Neuronal stem cell (in vitro differentiated cells): ENCODE results near the gene CD300LF.

Source experiments
- DNase-seq: peaks from one replicate; pipeline ENCODE4 v3.0.0-alpha.2; 2013; ENCODE audit warnings: low spot score
- H2AFZ ChIP-seq: one replicate; pipeline ENCODE4 v1.6.1; 2013; ENCODE audit warnings: mild to moderate bottlenecking, low read length, inconsistent platforms
- H2AK5ac ChIP-seq: 2 replicates; pipeline ENCODE4 v1.6.1; 2013; ENCODE audit warnings: low read depth, mild to moderate bottlenecking, inconsistent platforms, low read length, moderate library complexity, mixed read lengths
- H2BK120ac ChIP-seq: 2 replicates; pipeline ENCODE4 v1.6.1; 2013; ENCODE audit warnings: low read depth, mild to moderate bottlenecking, inconsistent platforms, low read length, moderate library complexity, mixed read lengths
- H2BK12ac ChIP-seq: one replicate; pipeline ENCODE4 v1.6.1; 2013; ENCODE audit warnings: low read length, inconsistent platforms
- H2BK15ac ChIP-seq: 2 replicates; pipeline ENCODE4 v1.6.1; 2013; ENCODE audit warnings: mild to moderate bottlenecking, low read length, inconsistent platforms, mixed read lengths
- H2BK5ac ChIP-seq: one replicate; pipeline ENCODE4 v1.6.1; 2013; ENCODE audit warnings: inconsistent platforms, mild to moderate bottlenecking, low read length, moderate library complexity
- H3K14ac ChIP-seq: one replicate; pipeline ENCODE4 v1.6.1; 2013; ENCODE audit warnings: low read length, inconsistent platforms
- H3K18ac ChIP-seq: 2 replicates; pipeline ENCODE4 v1.6.1; 2013; ENCODE audit warnings: low read length, inconsistent platforms
- H3K23ac ChIP-seq: 2 replicates; pipeline ENCODE4 v1.6.1; 2013; ENCODE audit warnings: low read depth, mild to moderate bottlenecking, mixed read lengths, low read length, inconsistent platforms; ENCODE audit not compliant: poor library complexity
- H3K27ac ChIP-seq: replicated peaks from 3 replicates; pipeline ENCODE4 v1.5.1; 2013; ENCODE audit warnings: low read length, inconsistent platforms
- H3K27me3 ChIP-seq, 3 experiments: 2 replicates each; pipeline ENCODE4 v1.6.1; 2013; ENCODE audit warnings: low read length in 3 of 3, mild to moderate bottlenecking in 2 of 3, inconsistent platforms in 1 of 3, low read depth in 1 of 3, mixed read lengths in 1 of 3, moderate library complexity in 1 of 3; ENCODE audit not compliant: control insufficient read depth in 3 of 3, insufficient read depth in 3 of 3
- H3K36me3 ChIP-seq, 2 donors: replicated peaks in 1 of 2; 2 replicates each; pipeline ENCODE4 v1.6.1; 2013; ENCODE audit warnings: low read length in 2 of 2; ENCODE audit not compliant: control insufficient read depth in 2 of 2, insufficient read depth in 2 of 2
- H3K4ac ChIP-seq: 2 replicates; pipeline ENCODE4 v1.6.1; 2013; ENCODE audit warnings: inconsistent platforms, mild to moderate bottlenecking, low read length, moderate library complexity
- H3K4me1 ChIP-seq, 2 donors: 1 replicate in 1 of 2; 2 replicates in 1 of 2; pipeline ENCODE4 v1.6.1; 2013; ENCODE audit warnings: low read length in 2 of 2, low read depth in 1 of 2; ENCODE audit not compliant: control insufficient read depth in 2 of 2, insufficient read depth in 1 of 2
- H3K4me2 ChIP-seq: one replicate; pipeline ENCODE4 v1.6.1; 2013; ENCODE audit warnings: mild to moderate bottlenecking, low read length, inconsistent platforms; ENCODE audit not compliant: insufficient read depth, poor library complexity, severe bottlenecking
- H3K4me3 ChIP-seq, 2 donors: 2 replicates each; pipeline ENCODE4 v1.5.1; 2013; ENCODE audit warnings: low read length in 2 of 2, mild to moderate bottlenecking in 2 of 2, inconsistent platforms in 1 of 2, moderate library complexity in 1 of 2
- H3K79me1 ChIP-seq: one replicate; pipeline ENCODE4 v1.6.1; 2013; ENCODE audit warnings: low read depth, mild to moderate bottlenecking, inconsistent platforms, low read length, moderate library complexity
- H3K9ac ChIP-seq: one replicate; pipeline ENCODE4 v1.6.1; 2013; ENCODE audit warnings: mild to moderate bottlenecking, low read depth, low read length, inconsistent platforms; ENCODE audit not compliant: poor library complexity
- H3K9me3 ChIP-seq, 2 donors: replicated peaks in 1 of 2; 2 replicates each; pipeline versions ENCODE3 to v1.6.1; 2013; ENCODE audit warnings: low read length in 2 of 2, mild to moderate bottlenecking in 2 of 2, inconsistent platforms in 1 of 2, low read depth in 1 of 2, mixed read lengths in 1 of 2, moderate library complexity in 1 of 2; ENCODE audit not compliant: control insufficient read depth in 2 of 2, insufficient read depth in 1 of 2
- H4K8ac ChIP-seq: one replicate; pipeline ENCODE4 v1.6.1; 2013; ENCODE audit warnings: low read depth, mild to moderate bottlenecking, inconsistent platforms, low read length, moderate library complexity
- H4K91ac ChIP-seq: one replicate; pipeline ENCODE4 v1.6.1; 2013; ENCODE audit warnings: low read length, low read depth, mild to moderate bottlenecking, inconsistent platforms; ENCODE audit not compliant: poor library complexity
- WGBS, 2 donors: extraction: QIAGEN DNeasy Blood & Tissue Kit; methylation state at CpG; one replicate each; pipeline ENCODE4 v1.1.7; 2013; ENCODE audit warnings: missing lambda C conversion rate in 2 of 2, mixed read lengths in 1 of 2; ENCODE audit not compliant: insufficient read length in 2 of 2, insufficient replicate concordance in 1 of 2; ENCODE audit errors: extremely low coverage in 2 of 2; 5-methylcytosine and 5-hydroxymethylcytosine counted together

Gene CD300LF

DNA sequence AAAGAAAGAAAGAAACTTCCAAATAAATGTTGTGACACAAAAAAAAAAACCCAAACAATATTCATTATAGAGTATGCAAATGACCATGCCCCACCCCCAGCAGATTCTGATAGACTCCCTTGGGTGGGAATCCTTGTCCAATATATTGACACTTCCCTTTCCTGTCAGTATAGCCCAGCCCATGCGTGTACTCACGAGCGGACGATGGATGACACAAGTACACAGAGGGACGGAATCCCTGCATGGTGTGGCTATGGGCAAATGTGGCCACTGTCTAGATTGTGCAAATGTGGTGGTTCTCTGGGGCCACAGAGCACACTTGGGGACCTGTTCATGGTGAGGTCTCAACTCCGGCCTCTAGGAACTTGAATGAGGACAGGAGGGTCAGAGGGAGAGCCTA lies 27.4 kb upstream of the CD300LF start:
- H3K4me2 ChIP-seq = no peak overlapping the region
- peaks cover 0 to 44% (median 37%) of the 10 kb centered on the region in 3 experiments for H3K27me3 ChIP-seq
- H3K36me3 ChIP-seq = no peaks in the 10 kb centered on the region
- no peak overlapping the region for H3K4ac ChIP-seq
- no peak overlapping the region for H4K91ac ChIP-seq
- H3K4me3 ChIP-seq = no peak overlapping the region
- no peak for DNase-seq
- no peak overlapping the region for H3K14ac ChIP-seq
- no peak overlapping the region for H3K18ac ChIP-seq
- no peak overlapping the region for H2BK5ac ChIP-seq
- H2BK12ac ChIP-seq = no peak overlapping the region
- H2BK120ac ChIP-seq = no peak overlapping the region
- no peak overlapping the region for H2AK5ac ChIP-seq
- no CpG with 5 or more reads among the region's 6 CpGs for WGBS, 2 donors
- no peak overlapping the region for H2BK15ac ChIP-seq
- H4K8ac ChIP-seq = no peak overlapping the region
- H3K23ac ChIP-seq = no peak overlapping the region
- peaks cover 13 to 20% of the 10 kb centered on the region in 2 donors for H3K4me1 ChIP-seq
- H3K9ac ChIP-seq = no peak overlapping the region
- peaks cover 2% of the 10 kb centered on the region for H3K79me1 ChIP-seq
- H2AFZ ChIP-seq = no peak overlapping the region
- no peak overlapping the region for H3K27ac ChIP-seq
- no peaks in the 10 kb centered on the region for H3K9me3 ChIP-seq

DNA sequence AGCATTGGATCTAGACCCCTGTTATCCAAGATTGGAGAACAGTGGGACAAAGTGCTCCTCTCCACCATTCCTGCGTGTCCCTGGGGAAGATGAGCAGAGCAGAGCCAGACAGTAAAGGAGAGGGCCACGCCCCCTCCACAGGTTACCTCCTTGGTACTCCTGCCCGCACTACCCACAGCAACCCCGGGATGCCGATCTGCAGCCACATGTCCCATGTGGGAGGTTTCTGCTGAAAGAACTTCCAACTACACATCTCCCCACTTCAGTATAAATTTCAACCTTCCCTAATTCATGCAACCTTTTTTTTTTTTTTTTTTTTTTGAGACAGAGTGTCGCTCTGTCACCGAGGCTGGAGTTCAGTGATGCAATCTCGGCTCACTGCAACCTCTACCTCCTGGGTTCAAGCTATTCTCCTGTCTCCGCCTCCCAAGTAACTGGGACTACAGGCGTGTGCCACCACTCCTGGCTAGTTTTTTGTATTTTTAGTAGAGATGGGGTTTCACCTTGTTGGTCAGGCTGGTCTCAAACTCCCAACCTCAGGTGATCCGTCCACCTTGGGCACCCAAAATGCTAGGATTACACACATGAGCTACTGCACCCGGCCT lies 26.6 kb upstream of the CD300LF start:
- no peaks in the 10 kb centered on the region for H3K9me3 ChIP-seq
- no peak overlapping the region for H2BK12ac ChIP-seq
- no peak overlapping the region for H3K23ac ChIP-seq
- no peak overlapping the region for H3K4ac ChIP-seq
- H3K27ac ChIP-seq = no peak overlapping the region
- no peaks in the 10 kb centered on the region for H3K79me1 ChIP-seq
- H2AK5ac ChIP-seq = no peak overlapping the region
- no peak overlapping the region for H2BK5ac ChIP-seq
- no peak overlapping the region for H3K14ac ChIP-seq
- no CpG with 5 or more reads among the region's 12 CpGs for WGBS, 2 donors
- no peak overlapping the region for H2AFZ ChIP-seq
- H2BK120ac ChIP-seq = no peak overlapping the region
- H3K4me2 ChIP-seq = no peak overlapping the region
- no peak overlapping the region for H3K18ac ChIP-seq
- DNase-seq = no peak
- no peak overlapping the region for H3K9ac ChIP-seq
- no peak overlapping the region for H3K4me3 ChIP-seq
- no peak overlapping the region for H4K91ac ChIP-seq
- H2BK15ac ChIP-seq = no peak overlapping the region
- peaks cover 8 to 16% of the 10 kb centered on the region in 2 donors for H3K4me1 ChIP-seq
- H3K36me3 ChIP-seq = no peaks in the 10 kb centered on the region
- peaks cover 0 to 51% (median 38%) of the 10 kb centered on the region in 3 experiments for H3K27me3 ChIP-seq
- no peak overlapping the region for H4K8ac ChIP-seq

DNA sequence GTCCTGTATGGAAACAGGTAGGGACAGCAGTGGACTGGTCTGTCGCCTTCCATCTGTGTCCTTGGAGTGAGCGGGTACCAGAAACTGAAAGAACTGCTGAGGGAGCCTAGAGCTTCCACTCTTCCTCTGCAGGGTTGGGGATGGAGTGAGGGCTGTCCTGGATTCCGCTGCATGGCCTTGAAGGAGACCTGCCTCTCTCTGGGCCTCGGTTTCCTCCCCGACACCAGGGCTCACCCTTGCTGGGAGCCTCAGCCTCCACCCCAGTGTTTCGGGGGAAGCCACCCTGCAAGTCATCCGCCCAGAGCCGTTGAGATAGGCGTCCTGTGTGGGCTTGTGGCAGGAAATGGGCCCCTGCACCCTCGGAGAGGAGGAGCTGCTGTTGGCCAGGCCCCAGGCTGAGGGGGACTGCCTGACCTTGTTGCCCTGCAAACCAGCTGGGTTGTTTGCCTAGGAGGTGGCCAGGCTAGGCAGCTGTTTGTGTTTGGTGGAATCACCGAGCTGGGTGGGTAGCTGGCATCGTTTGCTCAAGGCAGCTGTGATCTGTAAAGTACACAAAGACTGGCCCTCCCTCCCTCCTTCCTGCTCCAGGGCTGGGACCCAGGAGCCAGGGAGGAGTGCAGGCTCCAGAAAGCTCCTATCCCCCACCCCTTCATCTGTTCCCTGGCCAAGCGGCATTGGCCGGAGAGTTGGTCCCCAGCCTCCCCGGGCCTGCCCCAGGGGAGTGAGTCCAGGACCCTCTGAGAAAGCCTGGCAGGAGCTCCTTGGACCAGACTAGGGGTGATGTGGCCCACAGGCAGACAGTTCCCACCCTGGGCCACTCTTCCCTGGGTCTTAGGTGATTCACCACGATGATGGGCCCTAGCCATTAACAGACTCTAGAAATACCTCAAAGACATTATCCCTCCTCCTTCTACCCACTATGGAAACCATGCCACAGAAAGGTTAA lies 25.6 kb upstream of the CD300LF start:
- Histone ChIP-seq H3K4me1 (peaks cover 8 to 16% of the 10 kb centered on the region in 2 donors), H2BK15ac (peak overlapping the region; percentile 16), H3K14ac (peak overlapping the region; percentile 86), H4K8ac (no peak overlapping the region), H2BK120ac (no peak overlapping the region), H2BK12ac (no peak overlapping the region), H2AK5ac (peak overlapping the region; percentile 51), H3K4ac (no peak overlapping the region), H3K4me3 (peak overlapping the region in 1 of 2 donors; percentile 70), H2AFZ (peak overlapping the region; percentile 76), H3K36me3 (no peaks in the 10 kb centered on the region), H3K4me2 (no peak overlapping the region), H3K9me3 (no peaks in the 10 kb centered on the region), H3K79me1 (no peaks in the 10 kb centered on the region), H3K27ac (no peak overlapping the region), H2BK5ac (peak overlapping the region; percentile 30), H3K18ac (peak overlapping the region; percentile 84), H3K27me3 (peaks cover 0 to 60% (median 46%) of the 10 kb centered on the region in 3 experiments), H3K9ac (peak overlapping the region; percentile 82), H3K23ac (peak overlapping the region; percentile 12), H4K91ac (no peak overlapping the region)
- DNase-seq = no peak
- no CpG with 5 or more reads among the region's 16 CpGs for WGBS, 2 donors
